GM19238 (cell line): ENCODE measurements around the gene RHBDF1.
A peak's percentile ranks its signal among the peaks of the same experiment; 100 is the strongest.
"Not testable (repeated sequence)": the region's sequence is repeated elsewhere in the genome, so short reads cannot be mapped to it uniquely, and the experiment has no call there.

ENCODE experiments used
- DNase-seq: peaks from one replicate; pipeline ENCODE4 v3.0.0; 2011; ENCODE audit warnings: low spot score; ENCODE audit not compliant: insufficient read length

RHBDF1 gene

DNA sequence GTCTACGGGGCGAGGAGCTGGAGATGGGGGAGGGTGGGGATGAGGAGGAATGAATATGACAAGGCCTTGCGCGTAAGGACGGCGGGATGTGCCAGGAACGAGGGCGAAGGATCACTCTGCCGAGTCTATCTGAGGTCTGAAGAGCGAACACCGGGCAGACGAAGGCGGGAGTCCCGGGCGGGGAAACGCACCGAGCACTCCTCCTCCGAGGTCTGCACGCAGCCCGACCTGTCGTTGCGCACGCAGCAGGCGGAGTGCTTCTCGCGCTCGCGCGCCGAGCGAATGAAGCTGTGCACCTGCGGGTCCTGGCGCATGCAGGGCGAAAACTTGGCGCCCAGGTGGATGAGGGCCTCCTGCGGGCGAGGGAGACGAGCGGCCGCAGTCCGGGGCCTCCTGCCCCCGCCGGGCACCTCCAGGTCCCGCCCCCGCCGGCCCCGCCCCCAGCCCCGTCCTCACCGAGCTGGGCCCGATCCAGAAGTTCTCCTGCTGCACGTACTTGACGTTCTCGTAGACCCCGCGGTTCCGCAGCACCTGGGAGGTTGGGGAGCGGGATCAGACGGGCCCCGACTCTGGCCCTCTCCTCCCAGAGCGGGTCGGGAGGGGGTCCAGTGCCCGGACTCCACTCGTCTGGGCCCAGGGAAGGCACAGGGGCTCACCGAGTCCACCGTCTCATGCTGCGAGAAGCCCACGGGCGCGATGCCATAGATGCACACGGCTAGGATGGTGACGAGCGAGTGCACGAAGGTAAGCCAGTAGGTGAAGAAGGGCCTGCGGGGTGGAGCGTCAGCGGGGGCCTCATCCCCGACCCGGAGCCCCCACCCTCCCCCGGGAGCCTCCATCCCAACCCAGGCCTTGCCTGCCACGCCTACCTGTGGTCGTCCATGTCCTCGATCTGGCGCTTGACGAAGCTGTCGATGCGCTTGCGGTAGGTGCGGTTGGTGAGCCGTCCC, 11.2 kb downstream of the RHBDF1 start:
- DNase-seq = no peak

DNA sequence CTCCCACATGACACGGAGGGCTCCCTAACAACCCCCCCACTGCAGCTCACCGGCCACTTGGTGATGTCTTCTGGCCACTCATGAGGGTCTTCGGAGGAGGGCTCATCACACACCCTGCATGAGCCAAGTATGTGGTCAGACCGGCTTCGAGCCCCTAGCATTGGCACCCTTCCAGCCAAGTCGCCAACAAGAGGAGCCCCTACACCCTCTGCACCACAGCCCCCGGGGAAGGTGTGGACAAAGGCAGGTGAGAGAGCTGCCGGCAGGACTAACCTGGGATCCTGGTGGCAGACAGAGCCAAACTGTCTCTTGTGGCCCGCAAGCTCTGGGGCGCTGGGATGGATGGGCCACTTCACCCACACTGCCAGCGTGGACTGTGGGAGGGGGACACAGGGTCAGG, 12.3 kb downstream of the RHBDF1 start:
- DNase-seq = no peak

GRCh38 chr16:59440-60059, 12.9 kb downstream of the RHBDF1 start:
- DNase-seq = no peak

GRCh38 chr16:58491-59439, 13.7 kb downstream of the RHBDF1 start:
- DNase-seq = no peak

DNA sequence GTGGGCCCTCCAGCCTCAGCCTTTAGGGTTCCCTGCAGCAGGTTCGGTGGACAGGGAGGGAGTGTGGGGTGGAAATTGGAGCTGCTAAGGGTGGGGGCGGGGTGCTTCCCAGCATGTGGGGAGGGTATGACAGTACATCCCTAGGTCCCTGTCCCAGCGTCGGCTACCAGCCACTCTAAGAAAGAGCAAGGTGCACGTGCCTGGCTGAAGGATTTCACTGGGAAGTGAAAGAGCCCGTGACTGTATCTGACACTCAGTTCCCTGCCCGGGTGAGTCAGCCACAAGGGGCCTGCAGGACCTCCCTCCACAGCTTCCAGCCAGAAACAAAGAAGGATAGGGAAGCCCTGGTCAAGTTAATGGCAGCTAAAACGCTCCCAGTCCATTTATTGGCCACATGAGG, 14.7 kb downstream of the RHBDF1 start:
- no peak for DNase-seq

DNA sequence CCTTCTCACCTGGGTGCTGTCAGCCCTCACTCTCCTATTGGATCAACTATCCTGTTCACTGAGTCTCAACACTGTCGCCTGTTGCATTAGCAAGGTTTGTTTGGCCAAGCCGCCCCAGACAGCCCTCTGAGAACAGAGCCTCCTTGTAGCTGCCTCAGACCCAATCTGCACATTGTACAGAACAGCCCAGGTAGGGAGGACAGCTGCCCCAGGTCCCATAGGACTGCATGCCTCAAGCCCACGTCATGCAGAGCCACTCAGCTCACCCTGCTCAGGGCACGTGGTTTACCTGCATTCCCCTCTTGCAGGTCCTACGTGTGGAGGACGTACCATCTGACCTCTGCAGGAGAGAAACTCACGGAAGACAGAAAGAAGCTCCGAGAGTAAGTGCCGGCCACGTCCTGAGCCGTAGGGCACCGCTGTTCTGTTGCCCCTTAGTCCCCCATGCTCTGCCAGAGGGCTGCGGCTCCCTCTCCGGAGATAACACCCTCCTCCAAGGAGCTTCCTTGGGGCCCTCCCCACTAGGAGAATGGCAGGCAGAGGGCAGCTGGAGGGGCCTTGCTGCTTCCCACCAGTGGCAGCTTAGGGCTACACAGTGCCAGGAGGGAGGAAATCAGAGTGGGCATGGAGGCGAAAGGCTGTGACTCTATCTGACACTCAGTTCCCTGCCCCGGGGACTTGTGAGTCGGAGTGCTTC, 16.1 kb downstream of the RHBDF1 start:
- DNase-seq = no peak

GRCh38 chr16:55571-56136, 16.8 kb downstream of the RHBDF1 start:
- no peak for DNase-seq

DNA sequence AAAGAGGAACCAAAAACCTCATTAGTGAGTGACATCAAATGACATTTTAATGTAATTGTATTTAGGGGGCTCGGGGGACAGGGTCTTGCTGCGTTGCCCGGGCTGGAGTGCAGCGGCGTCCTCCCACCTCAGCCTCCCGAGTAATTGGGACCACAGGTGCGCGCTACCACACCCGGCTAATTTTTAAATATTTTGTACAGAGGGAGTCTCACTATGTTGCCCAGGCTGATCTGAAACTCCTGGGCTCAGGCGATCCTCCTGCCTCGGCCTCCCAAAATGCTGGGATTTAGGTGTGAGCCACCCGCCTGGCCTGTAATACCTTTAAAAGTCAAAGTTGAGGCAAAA, 18.2 kb downstream of the RHBDF1 start:
- DNase-seq = no peak

DNA sequence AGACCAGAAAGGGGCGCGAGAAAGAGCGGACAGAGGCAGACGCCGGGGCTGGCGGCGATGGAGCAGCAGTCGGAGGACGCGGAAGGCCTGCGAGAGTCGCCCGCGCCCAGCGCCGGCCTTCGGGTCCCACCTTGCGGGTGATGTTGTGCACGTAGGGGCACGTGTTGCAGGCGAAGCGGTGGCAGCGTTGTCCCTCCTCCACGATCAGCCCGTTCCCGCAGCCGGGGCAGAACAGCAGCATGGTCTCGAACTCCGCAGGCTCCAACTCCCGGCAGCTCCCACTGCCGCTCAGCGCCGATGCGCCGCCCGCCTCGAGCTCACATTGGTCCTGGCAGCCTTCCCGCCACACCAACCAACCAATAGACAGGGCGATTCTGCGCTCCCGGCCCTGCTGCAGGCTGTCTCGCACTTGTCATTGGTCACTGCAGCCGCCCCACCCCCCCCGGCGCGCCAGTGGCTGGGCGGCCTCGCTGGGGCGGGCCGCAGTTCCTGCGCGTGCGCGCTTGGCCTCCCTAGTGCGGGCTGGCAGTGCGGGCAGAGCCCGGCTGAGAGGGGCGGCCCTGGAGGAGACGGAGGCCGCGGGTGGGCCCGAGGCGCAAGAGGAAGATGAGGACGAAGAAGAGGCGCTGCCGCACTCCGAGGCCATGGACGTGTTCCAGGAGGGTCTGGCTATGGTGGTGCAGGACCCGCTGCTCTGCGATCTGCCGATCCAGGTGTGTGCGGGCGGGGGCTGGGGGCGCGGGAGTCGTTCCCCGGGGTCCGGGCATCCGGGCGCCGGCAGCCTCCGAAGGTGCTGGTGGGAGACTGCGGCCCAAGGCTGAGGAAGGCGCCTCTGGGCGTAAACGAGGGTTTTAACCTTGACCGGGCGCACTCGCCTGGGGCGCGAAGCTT, 18.8 kb downstream of the RHBDF1 start, which contains the start of the genes POLR3K and SNRNP25:
Gene POLR3K, minus strand, starts transcription at position 263 of the 891 bp plus-strand sequence. Its CDS starts 22 bp downstream, at position 241.
Gene SNRNP25, plus strand, starts transcription at position 483 of the 891 bp plus-strand sequence. Its CDS starts 189 bp downstream, at position 672.
- DNase-seq = peak; percentile 100

DNA sequence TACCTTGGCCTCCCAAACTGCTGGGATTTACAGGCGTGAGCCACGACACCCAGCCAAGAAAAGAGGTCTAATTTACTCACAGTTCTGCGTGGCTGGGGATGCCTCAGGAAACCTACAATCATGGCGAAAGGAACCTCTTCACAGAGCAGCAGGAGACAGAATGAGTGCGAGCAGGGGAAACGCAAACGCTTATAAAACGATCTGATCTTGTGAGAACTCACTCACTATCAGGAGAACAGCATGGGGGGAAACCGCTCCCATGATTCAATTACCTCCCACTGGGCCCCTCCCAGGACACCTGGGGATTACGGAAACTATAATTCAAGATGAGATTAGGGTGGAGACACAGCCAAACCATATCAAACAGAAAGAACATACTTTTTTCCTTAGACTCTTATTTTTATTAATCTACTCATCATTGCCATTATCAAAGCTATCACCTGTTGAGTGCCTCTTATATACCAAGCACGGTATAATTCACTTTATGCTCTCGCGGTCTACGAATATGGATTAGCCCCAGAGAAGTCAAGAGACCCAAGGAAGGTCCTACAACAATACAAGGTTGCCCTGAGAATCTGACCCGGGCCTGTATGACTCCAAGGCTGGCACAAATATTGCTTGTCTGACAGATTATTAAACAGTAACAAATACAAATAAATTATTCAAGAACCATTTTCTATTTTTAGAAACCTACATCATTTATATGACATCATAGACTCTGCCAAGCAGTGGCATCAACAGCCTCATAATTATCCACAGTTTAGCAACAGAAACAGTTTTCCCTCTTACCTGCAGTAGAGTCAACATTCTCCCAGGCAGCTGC, 21.5 kb downstream of the RHBDF1 start:
- DNase-seq = no peak

DNA sequence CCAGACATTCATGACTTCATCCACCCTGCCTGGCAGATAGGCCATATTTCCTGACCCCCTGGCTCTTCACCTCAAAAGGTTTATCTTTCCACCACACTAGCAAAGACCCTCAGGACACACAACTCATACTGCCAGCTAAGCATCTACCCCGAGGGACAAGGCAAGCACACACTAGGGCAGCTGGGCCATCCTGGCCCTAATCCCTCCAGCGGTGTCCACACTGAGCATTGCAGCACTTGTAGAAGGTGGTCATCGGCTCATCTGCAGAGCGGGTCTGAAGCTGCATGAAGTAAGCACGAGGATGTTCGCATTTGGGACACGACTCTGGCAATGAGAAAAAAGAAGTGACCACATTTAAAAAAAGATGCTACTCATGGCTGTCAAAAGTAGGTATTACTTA, 25.2 kb downstream of the RHBDF1 start:
- no peak for DNase-seq

DNA sequence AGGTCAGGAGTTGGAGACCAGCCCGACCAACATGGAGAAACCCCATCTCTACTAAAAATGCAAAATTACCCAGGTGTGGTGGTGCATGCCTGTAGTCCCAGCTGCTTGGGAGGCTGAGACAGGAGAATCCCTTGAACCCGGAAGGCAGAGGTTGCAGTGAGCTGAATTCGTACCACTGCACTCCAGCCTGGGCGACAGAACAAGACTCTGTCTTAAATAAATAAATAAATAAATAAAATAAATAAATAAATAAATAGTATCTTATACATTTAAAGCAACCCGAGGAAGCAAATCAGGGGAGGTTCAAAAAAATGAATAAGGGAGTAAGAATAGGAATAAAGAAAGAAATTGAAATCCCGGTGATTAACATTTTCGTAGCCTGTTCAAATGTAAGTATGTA, 25.9 kb downstream of the RHBDF1 start:
- not testable (repeated sequence) for DNase-seq

DNA sequence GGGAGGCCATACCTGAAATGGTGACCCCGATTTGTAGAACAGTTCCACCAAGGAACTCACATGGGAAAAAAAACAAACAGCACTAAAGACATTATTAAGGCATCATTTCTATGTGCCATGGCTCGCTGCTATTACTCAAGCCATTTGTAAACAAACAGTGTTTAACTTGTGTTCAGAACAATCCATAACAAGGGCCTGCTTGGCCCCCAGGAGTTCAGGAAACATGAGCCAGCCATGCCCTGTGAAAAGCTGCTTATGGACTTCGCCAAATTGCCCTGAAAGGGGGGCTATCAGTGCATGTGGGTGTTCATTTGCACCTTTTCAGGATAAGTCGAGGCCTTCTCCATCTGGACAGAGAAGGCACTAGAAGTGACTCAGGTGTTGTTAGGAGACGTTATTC, 27.0 kb downstream of the RHBDF1 start:
- DNase-seq = no peak

- DNase-seq = no peak
Observed at GRCh38 chr16:44655-45054, 27.8 kb downstream of the RHBDF1 start.

- no peak for DNase-seq
Observed at GRCh38 chr16:43294-43693, 29.1 kb downstream of the RHBDF1 start.

DNA sequence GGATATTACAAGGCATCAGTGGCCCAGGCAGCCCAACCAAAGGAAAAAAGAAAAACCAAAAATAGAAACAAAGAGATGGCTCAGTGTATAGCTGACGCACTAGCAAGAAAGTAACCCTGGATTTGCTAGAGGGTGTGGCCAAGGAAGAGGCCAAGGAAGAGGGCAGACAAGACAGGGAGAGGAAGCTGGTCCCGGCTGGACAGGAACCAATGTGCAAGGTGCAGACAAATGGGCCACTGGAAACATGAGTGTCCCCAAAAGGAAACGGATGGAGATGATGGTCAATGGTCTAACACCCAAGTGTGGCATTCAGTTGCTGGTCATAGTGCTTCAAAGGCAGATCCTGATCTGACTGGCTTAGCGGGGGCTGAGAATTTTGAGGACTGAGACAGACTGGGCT, 29.7 kb downstream of the RHBDF1 start:
- no peak for DNase-seq

GRCh38 chr16:42069-42457, 30.4 kb downstream of the RHBDF1 start:
- DNase-seq = no peak

GRCh38 chr16:41439-42068, 30.9 kb downstream of the RHBDF1 start:
- no peak for DNase-seq
